ENCODE results near the gene XRRA1.

DNA sequence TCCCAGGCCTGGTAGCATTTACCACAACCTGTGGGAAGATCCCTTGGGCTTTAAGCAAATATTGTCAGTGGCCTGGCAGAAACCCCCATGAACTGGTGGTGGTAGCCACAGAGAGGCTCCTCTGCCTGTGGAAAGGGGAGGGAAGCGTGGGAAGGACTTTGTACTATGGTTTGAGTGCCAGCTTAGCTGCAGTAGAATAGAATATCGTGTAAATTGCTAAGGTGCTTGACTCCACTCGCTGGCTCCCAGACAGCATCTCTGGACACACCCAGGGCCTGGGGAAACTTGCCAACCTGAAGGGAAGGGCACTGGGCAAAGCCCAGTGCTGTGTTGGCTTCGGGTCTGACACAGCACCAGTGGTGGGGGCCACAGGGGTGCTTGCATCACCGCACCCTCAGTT lies 52.6 kb downstream of the XRRA1 start:
- TF ChIP-seq CTCF (IDR thresholded peaks at IDR 0.05) (no peak), POLR2A (IDR thresholded peaks at IDR 0.05) (no peak)

All from heart left ventricle (tissue), 13 donors.